ENCODE measurements around the gene CACNG4. TPM values are rescaled to one million over a fixed set of nuclear protein-coding genes. Genes with fewer than 3 reads are reported as not detected.

Gene CACNG4
- total RNA-seq, 1 experiment from 2014 or later, result not detected

DNA sequence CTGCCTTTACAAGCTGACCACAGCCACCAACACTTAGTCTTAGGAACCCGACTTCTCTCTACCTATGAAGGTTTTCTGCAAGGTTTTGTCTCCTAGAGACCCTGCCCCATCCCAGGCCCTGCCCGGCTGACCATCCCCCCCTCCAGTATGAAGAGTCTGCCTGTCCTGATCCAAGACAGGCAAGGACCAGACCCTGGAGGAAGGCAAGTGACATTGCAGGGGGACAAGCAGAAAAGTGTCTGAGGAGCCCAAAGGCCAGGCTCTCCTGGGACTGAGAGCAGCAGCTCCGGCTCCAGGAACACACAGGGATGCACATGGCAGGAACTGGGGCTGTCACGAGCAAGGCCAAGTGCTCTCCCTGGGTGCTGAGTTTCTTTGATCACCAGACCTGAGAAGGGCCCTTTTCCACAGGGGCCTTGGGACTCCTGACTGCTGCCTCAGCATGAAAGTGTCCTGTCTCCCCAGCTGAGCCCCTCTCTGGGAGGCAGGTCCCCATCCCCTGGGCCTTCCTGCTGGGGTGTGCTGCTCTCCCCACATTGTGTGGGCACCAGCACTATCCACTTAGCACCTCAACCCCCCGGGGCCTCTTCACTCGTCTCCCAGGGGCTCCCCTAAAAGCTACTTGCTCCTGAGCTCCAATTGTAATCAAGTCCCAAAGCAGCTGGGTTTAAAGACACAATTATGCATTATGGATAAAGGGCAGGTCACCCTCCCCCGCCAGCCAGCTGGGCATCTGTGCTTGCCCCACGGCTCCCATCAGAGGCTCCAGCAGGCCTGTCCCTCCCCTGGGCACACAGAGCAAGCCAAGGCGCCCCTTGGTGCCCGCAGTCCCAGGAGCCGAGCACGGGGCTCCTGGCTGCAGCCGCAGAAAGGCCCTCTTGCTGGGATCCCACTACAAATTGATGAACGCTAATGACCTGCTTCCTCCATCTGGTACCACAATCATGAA is 11.6 kb upstream of the CACNG4 start:
- Histone ChIP-seq H3K4me1 (ENCODE audit: low read length) (no peaks in the 10 kb centered on the region), H3K4me2 (ENCODE audit: low read depth, low read length, poor library complexity, severe bottlenecking) (no peak overlapping the region), H3K79me2 (ENCODE audit: low read length) (no peaks in the 10 kb centered on the region), H3K4me3 (ENCODE audit: low read length) (no peak overlapping the region), H3K27me3 (ENCODE audit: low read length) (no peaks in the 10 kb centered on the region), H2AFZ (ENCODE audit: low read length) (no peak overlapping the region), H3K9me3 (ENCODE audit: low read length) (no peaks in the 10 kb centered on the region), H3K9me2 (replicated peaks; ENCODE audit: insufficient read depth, low read length) (no peaks in the 10 kb centered on the region), H3K9ac (ENCODE audit: low read length) (no peak overlapping the region), H3K36me3 (ENCODE audit: insufficient read depth, low read length) (no peaks in the 10 kb centered on the region), H4K20me1 (ENCODE audit: insufficient read depth, low read depth, low read length) (no peaks in the 10 kb centered on the region), H3K27ac (ENCODE audit: low read length) (no peak overlapping the region)
- DNase-seq, result no peak

DNA sequence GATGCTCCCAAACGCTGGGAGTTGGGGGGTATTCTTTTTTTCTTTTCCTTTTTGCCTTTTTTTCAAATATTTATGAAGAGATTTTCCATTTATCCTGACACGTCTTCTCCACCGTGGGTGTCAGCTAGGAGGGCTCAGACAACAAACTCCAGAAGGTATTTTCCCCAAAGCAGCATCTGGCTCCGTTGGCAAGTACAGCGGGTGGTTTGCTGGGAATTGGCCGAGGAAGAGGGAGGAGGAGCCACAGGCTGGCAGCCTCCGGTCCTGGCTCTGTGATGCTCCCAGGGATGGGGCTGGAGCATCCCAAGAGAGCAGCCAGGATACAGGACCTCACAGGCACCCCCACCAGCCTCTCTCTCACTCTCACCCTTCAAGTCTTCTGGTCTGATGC is 10.9 kb upstream of the CACNG4 start:
- Histone ChIP-seq H3K36me3 (ENCODE audit: insufficient read depth, low read length) (no peaks in the 10 kb centered on the region), H3K27ac (ENCODE audit: low read length) (no peak overlapping the region), H3K4me2 (ENCODE audit: low read depth, low read length, poor library complexity, severe bottlenecking) (no peak overlapping the region)

DNA sequence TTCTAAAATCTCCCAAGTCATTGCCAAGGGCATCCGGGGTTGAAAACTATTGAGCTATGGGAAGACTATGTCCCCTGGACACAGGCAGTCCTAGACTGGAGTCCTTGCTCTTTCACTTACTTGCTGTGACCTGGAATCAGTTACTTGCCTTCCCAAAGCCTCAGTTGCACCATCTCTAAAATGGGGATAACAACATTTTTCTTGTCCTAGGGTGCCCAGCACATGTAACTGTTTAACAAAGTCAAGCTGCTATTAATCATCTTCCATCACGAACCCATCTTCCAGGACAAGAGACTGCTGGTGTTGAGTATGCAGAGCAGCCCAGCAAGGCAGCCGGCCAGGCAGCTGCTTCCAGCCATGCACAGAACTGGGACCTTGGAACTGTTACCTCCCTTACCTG is 9.9 kb upstream of the CACNG4 start:
- Histone ChIP-seq H3K9me2 (replicated peaks; ENCODE audit: insufficient read depth, low read length) (no peaks in the 10 kb centered on the region), H3K4me2 (ENCODE audit: low read depth, low read length, poor library complexity, severe bottlenecking) (no peak overlapping the region), H3K79me2 (ENCODE audit: low read length) (no peaks in the 10 kb centered on the region), H3K4me1 (ENCODE audit: low read length) (no peaks in the 10 kb centered on the region), H3K4me3 (ENCODE audit: low read length) (no peak overlapping the region), H3K27me3 (ENCODE audit: low read length) (no peaks in the 10 kb centered on the region), H3K9ac (ENCODE audit: low read length) (no peak overlapping the region), H4K20me1 (ENCODE audit: insufficient read depth, low read depth, low read length) (no peaks in the 10 kb centered on the region), H3K27ac (ENCODE audit: low read length) (no peak overlapping the region), H2AFZ (ENCODE audit: low read length) (no peak overlapping the region), H3K36me3 (ENCODE audit: insufficient read depth, low read length) (no peaks in the 10 kb centered on the region), H3K9me3 (ENCODE audit: low read length) (no peaks in the 10 kb centered on the region)
- DNase-seq, result no peak

More for the DNA sequence above, 10.9 kb upstream of the CACNG4 start:
- Histone ChIP-seq H3K27me3 (ENCODE audit: low read length) (no peaks in the 10 kb centered on the region), H3K9ac (ENCODE audit: low read length) (no peak overlapping the region), H3K4me3 (ENCODE audit: low read length) (no peak overlapping the region), H3K79me2 (ENCODE audit: low read length) (no peaks in the 10 kb centered on the region), H3K9me2 (replicated peaks; ENCODE audit: insufficient read depth, low read length) (no peaks in the 10 kb centered on the region), H3K9me3 (ENCODE audit: low read length) (no peaks in the 10 kb centered on the region), H2AFZ (ENCODE audit: low read length) (no peak overlapping the region), H3K4me1 (ENCODE audit: low read length) (no peaks in the 10 kb centered on the region), H4K20me1 (ENCODE audit: insufficient read depth, low read depth, low read length) (no peaks in the 10 kb centered on the region)
- DNase-seq, result no peak

DNA sequence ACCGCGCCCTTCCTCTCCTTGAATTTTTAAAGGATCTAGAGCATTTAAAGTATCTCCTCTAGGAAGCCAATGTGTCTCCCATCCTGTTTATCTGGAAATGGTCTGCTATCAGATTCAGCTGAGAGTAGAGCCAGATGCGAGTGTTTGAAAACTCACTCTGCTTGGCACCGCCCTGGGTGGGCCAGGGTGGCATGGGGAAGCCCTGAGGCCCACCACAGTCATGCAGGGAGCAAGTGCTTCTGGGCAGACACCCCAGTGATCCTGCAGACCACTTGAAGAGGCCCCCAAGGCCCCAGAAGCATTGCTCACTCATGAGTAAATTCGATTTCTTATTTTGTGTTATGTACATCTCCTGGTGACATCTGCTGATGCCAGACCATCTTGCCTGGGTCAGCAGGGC is 8.7 kb upstream of the CACNG4 start:
- H3K9me3 ChIP-seq (ENCODE audit: low read length), result no peaks in the 10 kb centered on the region

DNA sequence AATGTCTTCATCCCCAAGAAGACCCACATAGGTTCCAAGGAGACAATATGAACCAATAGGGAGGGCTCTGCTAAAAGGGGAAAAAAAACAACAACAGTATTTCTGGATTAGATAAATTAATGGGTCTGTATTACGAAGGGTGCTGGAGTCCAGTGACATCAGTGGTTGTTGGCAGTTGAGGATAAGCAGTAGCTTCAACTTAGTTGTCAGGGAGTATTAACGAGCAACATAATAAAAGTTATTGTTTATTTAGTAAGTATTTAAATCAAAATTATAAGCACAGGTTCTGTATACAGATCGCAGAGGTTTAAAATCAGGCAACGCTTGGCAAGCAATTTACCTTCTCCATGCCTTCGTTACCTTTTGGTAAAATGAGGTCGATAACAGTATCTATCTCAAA is 7.6 kb upstream of the CACNG4 start:
- Histone ChIP-seq H3K4me1 (ENCODE audit: low read length) (no peaks in the 10 kb centered on the region), H3K27me3 (ENCODE audit: low read length) (no peaks in the 10 kb centered on the region), H3K36me3 (ENCODE audit: insufficient read depth, low read length) (no peaks in the 10 kb centered on the region), H3K9me3 (ENCODE audit: low read length) (no peaks in the 10 kb centered on the region), H3K27ac (ENCODE audit: low read length) (no peak overlapping the region), H2AFZ (ENCODE audit: low read length) (no peak overlapping the region), H4K20me1 (ENCODE audit: insufficient read depth, low read depth, low read length) (no peaks in the 10 kb centered on the region), H3K4me2 (ENCODE audit: low read depth, low read length, poor library complexity, severe bottlenecking) (no peak overlapping the region), H3K9ac (ENCODE audit: low read length) (no peak overlapping the region), H3K9me2 (replicated peaks; ENCODE audit: insufficient read depth, low read length) (no peaks in the 10 kb centered on the region), H3K79me2 (ENCODE audit: low read length) (no peaks in the 10 kb centered on the region), H3K4me3 (ENCODE audit: low read length) (no peak overlapping the region)
- DNase-seq, result no peak

More for the DNA sequence above, 8.7 kb upstream of the CACNG4 start:
- Histone ChIP-seq H3K36me3 (ENCODE audit: insufficient read depth, low read length) (no peaks in the 10 kb centered on the region), H3K9me2 (replicated peaks; ENCODE audit: insufficient read depth, low read length) (no peaks in the 10 kb centered on the region), H3K4me1 (ENCODE audit: low read length) (no peaks in the 10 kb centered on the region), H3K4me2 (ENCODE audit: low read depth, low read length, poor library complexity, severe bottlenecking) (no peak overlapping the region), H3K27me3 (ENCODE audit: low read length) (no peaks in the 10 kb centered on the region), H2AFZ (ENCODE audit: low read length) (no peak overlapping the region), H3K27ac (ENCODE audit: low read length) (no peak overlapping the region), H4K20me1 (ENCODE audit: insufficient read depth, low read depth, low read length) (no peaks in the 10 kb centered on the region), H3K4me3 (ENCODE audit: low read length) (no peak overlapping the region), H3K9ac (ENCODE audit: low read length) (no peak overlapping the region), H3K79me2 (ENCODE audit: low read length) (no peaks in the 10 kb centered on the region)
- DNase-seq, result no peak

DNA sequence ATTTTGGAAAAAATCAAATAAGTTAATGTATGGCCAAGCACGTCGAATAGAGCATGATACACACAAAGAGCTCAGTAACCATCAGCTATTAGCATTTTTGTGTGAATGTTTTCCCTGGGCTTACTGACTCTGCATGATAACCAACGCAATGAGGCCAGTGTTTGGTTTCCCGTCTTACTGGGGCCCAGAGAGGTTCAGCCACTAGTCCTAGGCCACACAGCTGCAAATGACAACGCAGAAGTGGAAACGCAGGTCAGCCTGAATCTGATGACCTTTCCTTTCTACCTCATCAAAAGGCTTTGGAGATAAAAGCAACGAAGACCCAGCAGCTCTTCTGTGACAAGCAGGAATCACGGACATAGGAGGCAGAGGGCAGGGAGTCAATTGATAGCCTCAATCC is 7.2 kb upstream of the CACNG4 start:
- no peak for DNase-seq
- no peaks in the 10 kb centered on the region for H3K79me2 ChIP-seq (ENCODE audit: low read length)
- no peaks in the 10 kb centered on the region for H4K20me1 ChIP-seq (ENCODE audit: insufficient read depth, low read depth, low read length)
- no peaks in the 10 kb centered on the region for H3K9me3 ChIP-seq (ENCODE audit: low read length)
- no peaks in the 10 kb centered on the region for H3K27me3 ChIP-seq (ENCODE audit: low read length)
- no peaks in the 10 kb centered on the region for H3K9me2 ChIP-seq (replicated peaks; ENCODE audit: insufficient read depth, low read length)
- H3K9ac ChIP-seq (ENCODE audit: low read length), result no peak overlapping the region
- H2AFZ ChIP-seq (ENCODE audit: low read length), result no peak overlapping the region
- H3K27ac ChIP-seq (ENCODE audit: low read length), result no peak overlapping the region
- no peak overlapping the region for H3K4me3 ChIP-seq (ENCODE audit: low read length)
- H3K36me3 ChIP-seq (ENCODE audit: insufficient read depth, low read length), result no peaks in the 10 kb centered on the region
- H3K4me1 ChIP-seq (ENCODE audit: low read length), result no peaks in the 10 kb centered on the region
- no peak overlapping the region for H3K4me2 ChIP-seq (ENCODE audit: low read depth, low read length, poor library complexity, severe bottlenecking)

DNA sequence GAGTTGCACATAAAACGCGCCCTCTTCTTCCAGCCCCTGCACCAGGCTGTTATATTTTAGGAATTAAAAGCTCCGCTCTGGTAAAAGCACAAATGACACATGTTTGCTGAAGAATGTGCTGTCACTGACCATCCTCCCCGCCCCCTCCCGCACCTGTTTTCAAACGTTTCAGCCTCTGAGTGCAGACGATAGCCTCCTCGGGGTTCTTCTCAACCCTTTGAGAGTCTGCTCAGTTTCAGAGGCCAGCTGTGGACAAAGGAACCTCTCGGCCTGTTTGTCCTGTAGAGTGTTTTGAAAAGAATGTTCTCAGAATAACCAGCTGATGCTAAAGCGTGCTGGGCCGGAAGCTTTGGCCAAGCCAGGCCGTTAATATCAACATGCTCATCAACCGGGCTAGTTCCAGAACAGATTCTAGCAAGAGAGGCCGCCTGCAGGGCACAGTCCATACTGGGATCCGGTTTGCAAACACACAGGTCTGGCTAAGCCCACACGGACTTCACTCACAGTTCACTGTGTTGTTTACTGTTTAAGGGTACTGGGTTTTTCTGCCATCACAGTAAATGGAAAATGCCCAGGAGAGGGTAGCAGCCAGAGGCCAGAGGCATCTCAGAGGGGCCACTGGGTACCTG is 6.4 kb upstream of the CACNG4 start:
- H3K4me3 ChIP-seq (ENCODE audit: low read length), result no peak overlapping the region
- H3K4me2 ChIP-seq (ENCODE audit: low read depth, low read length, poor library complexity, severe bottlenecking), result no peak overlapping the region
- no peaks in the 10 kb centered on the region for H3K9me3 ChIP-seq (ENCODE audit: low read length)
- no peaks in the 10 kb centered on the region for H3K4me1 ChIP-seq (ENCODE audit: low read length)
- no peaks in the 10 kb centered on the region for H3K9me2 ChIP-seq (replicated peaks; ENCODE audit: insufficient read depth, low read length)
- H3K9ac ChIP-seq (ENCODE audit: low read length), result no peak overlapping the region
- H2AFZ ChIP-seq (ENCODE audit: low read length), result no peak overlapping the region
- no peaks in the 10 kb centered on the region for H3K79me2 ChIP-seq (ENCODE audit: low read length)
- H3K27ac ChIP-seq (ENCODE audit: low read length), result no peak overlapping the region
- no peaks in the 10 kb centered on the region for H4K20me1 ChIP-seq (ENCODE audit: insufficient read depth, low read depth, low read length)
- DNase-seq, result no peak
- no peaks in the 10 kb centered on the region for H3K36me3 ChIP-seq (ENCODE audit: insufficient read depth, low read length)
- no peaks in the 10 kb centered on the region for H3K27me3 ChIP-seq (ENCODE audit: low read length)

DNA sequence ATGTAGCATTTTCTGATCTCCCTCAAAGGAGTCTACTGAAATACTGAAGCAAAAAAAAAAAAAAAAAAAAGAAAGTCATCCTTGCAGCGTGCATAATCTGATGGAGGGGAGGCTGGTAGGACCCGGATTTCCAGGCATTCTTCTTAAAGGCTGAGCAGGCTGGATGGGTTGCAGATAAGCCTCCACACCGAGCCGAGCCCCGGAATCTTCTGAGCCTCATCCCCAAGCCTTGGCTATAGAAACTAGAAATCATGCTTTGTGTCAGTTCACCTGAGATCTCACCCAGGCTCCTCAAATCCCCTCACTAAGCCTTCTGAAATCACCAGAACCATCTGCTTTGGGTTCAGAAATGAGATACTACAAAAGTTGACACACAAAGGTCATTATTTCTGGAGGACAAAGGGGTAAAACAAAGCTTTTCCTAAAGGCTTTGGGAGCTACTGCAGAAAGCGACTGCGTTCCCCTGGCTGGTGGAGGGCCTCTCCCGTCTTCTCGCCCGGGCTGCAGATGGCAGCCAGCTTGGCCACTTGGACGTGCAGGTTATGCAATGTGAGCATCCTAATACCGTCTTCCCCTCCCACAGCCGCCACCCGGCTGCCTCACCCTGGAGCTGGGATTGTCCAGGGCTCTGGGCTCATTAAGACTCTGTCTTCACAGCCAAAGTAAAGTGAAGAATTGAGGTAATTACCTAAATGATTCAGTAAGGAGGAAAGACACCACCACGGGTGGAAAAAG is 4.7 kb upstream of the CACNG4 start:
- no peaks in the 10 kb centered on the region for H3K4me1 ChIP-seq (ENCODE audit: low read length)
- no peaks in the 10 kb centered on the region for H3K79me2 ChIP-seq (ENCODE audit: low read length)
- H3K9ac ChIP-seq (ENCODE audit: low read length), result no peak overlapping the region
- no peaks in the 10 kb centered on the region for H3K27me3 ChIP-seq (ENCODE audit: low read length)
- H3K36me3 ChIP-seq (ENCODE audit: insufficient read depth, low read length), result no peaks in the 10 kb centered on the region
- no peaks in the 10 kb centered on the region for H3K9me2 ChIP-seq (replicated peaks; ENCODE audit: insufficient read depth, low read length)
- no peak for DNase-seq
- no peak overlapping the region for H3K27ac ChIP-seq (ENCODE audit: low read length)
- no peak overlapping the region for H3K4me2 ChIP-seq (ENCODE audit: low read depth, low read length, poor library complexity, severe bottlenecking)
- H3K9me3 ChIP-seq (ENCODE audit: low read length), result no peaks in the 10 kb centered on the region
- H3K4me3 ChIP-seq (ENCODE audit: low read length), result no peak overlapping the region
- no peaks in the 10 kb centered on the region for H4K20me1 ChIP-seq (ENCODE audit: insufficient read depth, low read depth, low read length)
- no peak overlapping the region for H2AFZ ChIP-seq (ENCODE audit: low read length)
